Transverse colon (tissue), 4 donors: ENCODE measurements around the gene FAM174C.

Experiments used
- EP300 ChIP-seq: sonication (generic); formaldehyde crosslinking; IDR thresholded peaks from one replicate; pipeline ENCODE4 v1.6.1; 2017; ENCODE audit warnings: antibody characterized with exemption, low read depth
- POLR2A ChIP-seq: fragments of 450-650 bp; IDR thresholded peaks from one replicate; pipeline ENCODE4 v1.6.1; 2016; ENCODE audit warnings: antibody characterized with exemption, mild to moderate bottlenecking, moderate library complexity
- POLR2AphosphoS5 ChIP-seq, 3 donors: sonication (generic); formaldehyde crosslinking; IDR thresholded peaks; one replicate each; pipeline ENCODE4 v1.6.1; 2016; ENCODE audit warnings: antibody characterized with exemption in 3 of 3
- TF ChIP-seq, protein P1 (sequence below), 5 experiments: fragments of 200-600 bp in 3 of 5; fragments of 450-650 bp in 2 of 5; sonication (generic) in 3 of 5; IDR thresholded peaks; 1 replicate in 2 of 5; 2 replicates in 3 of 5; pipeline ENCODE4 v1.5.1; 2016 to 2017; ENCODE audit warnings: antibody characterized with exemption in 5 of 5, inconsistent platforms in 3 of 5, mild to moderate bottlenecking in 2 of 5, moderate library complexity in 1 of 5

DNA sequence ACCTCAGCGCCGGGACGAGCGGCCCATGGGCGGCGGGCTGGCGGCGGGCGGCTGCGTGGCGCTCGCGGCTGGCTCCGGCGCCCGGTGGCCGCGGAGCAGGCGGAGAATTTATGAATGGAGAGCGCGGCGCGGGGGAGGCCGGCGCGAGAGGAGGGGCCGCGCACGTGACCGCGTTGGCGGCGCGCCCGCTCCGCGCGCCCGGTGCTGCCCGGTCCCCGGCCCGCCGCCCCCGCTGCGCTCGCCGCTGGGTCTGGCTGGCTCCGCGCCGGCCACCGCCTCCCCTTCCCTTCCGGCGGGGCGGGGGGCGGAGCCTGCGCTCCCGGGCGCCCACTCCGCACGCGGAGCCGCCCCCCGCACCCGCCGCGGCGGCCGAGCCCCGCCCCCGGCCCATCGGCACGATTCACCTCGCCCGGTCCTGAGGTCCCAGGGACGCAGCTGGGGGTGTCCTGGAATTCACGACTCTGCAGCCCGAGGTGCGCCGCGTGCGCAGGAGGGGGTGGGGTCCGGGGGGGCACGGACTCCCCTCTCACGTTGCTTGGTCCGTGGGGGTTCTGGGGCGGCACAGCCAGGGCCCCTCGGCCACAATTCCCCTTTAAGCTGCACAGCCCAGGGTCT lies 37.5 kb upstream of the FAM174C start, which contains the start of gene CBARP:
- TF ChIP-seq POLR2AphosphoS5 (IDR thresholded peaks at IDR 0.05) (no peak), POLR2A (no peak), EP300 (no peak)
- TF ChIP-seq, protein P1, sequence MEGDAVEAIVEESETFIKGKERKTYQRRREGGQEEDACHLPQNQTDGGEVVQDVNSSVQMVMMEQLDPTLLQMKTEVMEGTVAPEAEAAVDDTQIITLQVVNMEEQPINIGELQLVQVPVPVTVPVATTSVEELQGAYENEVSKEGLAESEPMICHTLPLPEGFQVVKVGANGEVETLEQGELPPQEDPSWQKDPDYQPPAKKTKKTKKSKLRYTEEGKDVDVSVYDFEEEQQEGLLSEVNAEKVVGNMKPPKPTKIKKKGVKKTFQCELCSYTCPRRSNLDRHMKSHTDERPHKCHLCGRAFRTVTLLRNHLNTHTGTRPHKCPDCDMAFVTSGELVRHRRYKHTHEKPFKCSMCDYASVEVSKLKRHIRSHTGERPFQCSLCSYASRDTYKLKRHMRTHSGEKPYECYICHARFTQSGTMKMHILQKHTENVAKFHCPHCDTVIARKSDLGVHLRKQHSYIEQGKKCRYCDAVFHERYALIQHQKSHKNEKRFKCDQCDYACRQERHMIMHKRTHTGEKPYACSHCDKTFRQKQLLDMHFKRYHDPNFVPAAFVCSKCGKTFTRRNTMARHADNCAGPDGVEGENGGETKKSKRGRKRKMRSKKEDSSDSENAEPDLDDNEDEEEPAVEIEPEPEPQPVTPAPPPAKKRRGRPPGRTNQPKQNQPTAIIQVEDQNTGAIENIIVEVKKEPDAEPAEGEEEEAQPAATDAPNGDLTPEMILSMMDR (IDR thresholded peaks at IDR 0.05): no peak
